HCT116 (cell line): Measurements from ENCODE around the gene LHFPL6. TPM values are rescaled to one million over a fixed set of nuclear protein-coding genes. Genes with fewer than 3 reads are reported as not detected.

Experiments
- ATAC-seq: fragments of 200-7000 bp; cut with Tn5 transposase; 2 replicates; pipeline ENCODE4 v1.9.1; 2020; ENCODE audit warnings: mild to moderate bottlenecking, moderate library complexity
- BruUV-seq: library from RNA; stranded (reverse); fragments of 400-500 nt; replicated peaks from 2 replicates; lab custom pipeline; 2021; lab: Mats Ljungman, UMichigan
- CTCF ChIA-PET: fragments of 300-600 bp; sonication (Branson Sonifier 250); formaldehyde crosslinking; loops from one replicate; lab custom pipeline; 2021; ENCODE audit warnings: antibody characterized with exemption; lab: Charles Lee
- POLR2A ChIA-PET: fragments of 300-600, 350-600 bp; sonication (Branson Sonifier 250); formaldehyde crosslinking; loops from one replicate; lab custom pipeline; 2021; ENCODE audit warnings: antibody characterized with exemption; lab: Charles Lee
- RAD21 ChIA-PET, 2 experiments: fragments of 300-600 bp; sonication (Branson Sonifier 250); formaldehyde crosslinking; loops; one replicate each; lab custom pipeline; 2023; ENCODE audit warnings: low total read pairs in 2 of 2; ENCODE audit not compliant: uncharacterized antibody in 2 of 2, unreplicated experiment in 2 of 2, low non-redundant PET in 1 of 2; lab: Charles Lee
- DNase-seq: peaks from one replicate; pipeline ENCODE4 v3.0.0-alpha.2; 2010; ENCODE audit warnings: low read depth, low spot score
- H2AFZ ChIP-seq: fragments of 200-600 bp; shearing (Covaris generic), sonication (generic); 2 replicates; pipeline ENCODE4 v1.6.1; 2017; ENCODE audit warnings: low read depth, mixed run types, mixed read lengths, antibody characterized with exemption, low read length; ENCODE audit not compliant: poor library complexity, severe bottlenecking
- H3K27ac ChIP-seq: 2 replicates; pipeline ENCODE4 v1.5.1; 2012; ENCODE audit warnings: low read depth, low read length
- H3K27me3 ChIP-seq: fragments of 200-600 bp; sonication (generic); 2 replicates; pipeline ENCODE4 v1.6.1; 2016; ENCODE audit warnings: mixed run types, low read length, mixed read lengths; ENCODE audit not compliant: insufficient read depth
- H3K36me3 ChIP-seq, 2 experiments: fragments of 200-500 bp in 1 of 2; fragments of 200-600 bp in 1 of 2; sonication (Bioruptor generic) in 1 of 2; sonication (generic) in 1 of 2; 2 replicates each; pipeline versions ENCODE4 v1.5.1 to v1.6.1; 2014 to 2016; ENCODE audit warnings: low read length in 2 of 2, inconsistent platforms in 1 of 2, mixed read lengths in 1 of 2, mixed run types in 1 of 2; ENCODE audit not compliant: insufficient read depth in 2 of 2, control insufficient read depth in 1 of 2
- H3K4me1 ChIP-seq, 2 experiments: fragments of 200-600 bp in 1 of 2; sonication (generic) in 1 of 2; 2 replicates each; pipeline versions ENCODE4 v1.5.1 to v1.6.1; 2012 to 2017; ENCODE audit warnings: low read length in 2 of 2, inconsistent platforms in 1 of 2, mild to moderate bottlenecking in 1 of 2, mixed read lengths in 1 of 2, mixed run types in 1 of 2, moderate library complexity in 1 of 2; ENCODE audit not compliant: insufficient read depth in 2 of 2, control insufficient read depth in 1 of 2
- H3K4me2 ChIP-seq: fragments of 200-600 bp; sonication (generic); 2 replicates; pipeline ENCODE4 v1.6.1; 2017; ENCODE audit warnings: mixed run types, low read length, mixed read lengths
- H3K4me3 ChIP-seq, 2 experiments: fragments of 200-600 bp in 1 of 2; sonication (generic) in 1 of 2; replicated peaks in 1 of 2; 2 replicates each; pipeline ENCODE4 v1.5.1; 2011 to 2016; ENCODE audit warnings: low read length in 2 of 2, control low read depth in 1 of 2, low read depth in 1 of 2, mild to moderate bottlenecking in 1 of 2, mixed read lengths in 1 of 2, mixed run types in 1 of 2
- H3K79me2 ChIP-seq: fragments of 200-600 bp; sonication (generic); 2 replicates; pipeline ENCODE4 v1.6.1; 2017; ENCODE audit warnings: mild to moderate bottlenecking, mixed run types, low read length, moderate library complexity, mixed read lengths; ENCODE audit not compliant: insufficient read depth
- H3K9ac ChIP-seq: fragments of 200-600 bp; sonication (generic); 2 replicates; pipeline ENCODE4 v1.6.1; 2016; ENCODE audit warnings: low read length, mixed read lengths
- H3K9me2 ChIP-seq: fragments of 200-600 bp; sonication (generic), shearing (Covaris generic); 2 replicates; pipeline ENCODE4 v1.6.1; 2017; ENCODE audit warnings: mixed run types, mild to moderate bottlenecking, moderate library complexity; ENCODE audit not compliant: insufficient read depth
- H3K9me3 ChIP-seq, 2 experiments: fragments of 200-500 bp in 1 of 2; fragments of 200-600 bp in 1 of 2; sonication (Bioruptor generic) in 1 of 2; sonication (generic) in 1 of 2; 2 replicates each; pipeline ENCODE4 v1.6.1; 2014 to 2017; ENCODE audit warnings: low read length in 2 of 2, mixed read lengths in 2 of 2, inconsistent platforms in 1 of 2, low read depth in 1 of 2, mild to moderate bottlenecking in 1 of 2, mixed run types in 1 of 2, moderate library complexity in 1 of 2; ENCODE audit not compliant: control insufficient read depth in 1 of 2, insufficient read depth in 1 of 2
- H4K20me1 ChIP-seq: fragments of 200-600 bp; sonication (generic), shearing (Covaris generic); 2 replicates; pipeline ENCODE4 v1.6.1; 2017; ENCODE audit warnings: mixed run types, mild to moderate bottlenecking, moderate library complexity; ENCODE audit not compliant: insufficient read depth
- EGR1 ChIP-seq: IDR thresholded peaks from 2 replicates; pipeline ENCODE4 v1.6.1; 2012; ENCODE audit warnings: low read depth
- EZH2phosphoT487 ChIP-seq: fragments of 200-600 bp; IDR thresholded peaks from 2 replicates; pipeline ENCODE4 v1.6.1; 2018; ENCODE audit warnings: antibody characterized with exemption, borderline replicate concordance
- FOSL1 ChIP-seq: IDR thresholded peaks from 2 replicates; pipeline ENCODE4 v1.6.1; 2012; ENCODE audit warnings: low read depth
- POLR2A ChIP-seq: IDR thresholded peaks from 2 replicates; pipeline ENCODE4 v1.7.0; 2011; ENCODE audit warnings: borderline replicate concordance; ENCODE audit not compliant: insufficient read depth, insufficient read length; ENCODE audit errors: extremely low read depth
- POLR2AphosphoS5 ChIP-seq: IDR thresholded peaks from 2 replicates; pipeline ENCODE4 v1.6.1; 2011; ENCODE audit warnings: mild to moderate bottlenecking, low read depth, low read length, moderate library complexity
- RAD21 ChIP-seq: IDR thresholded peaks from 2 replicates; pipeline ENCODE4 v1.6.1; 2012; ENCODE audit warnings: low read depth, mild to moderate bottlenecking
- SP1 ChIP-seq: IDR thresholded peaks from 2 replicates; pipeline ENCODE4 v1.6.1; 2012; ENCODE audit warnings: low read depth
- SRF ChIP-seq: IDR thresholded peaks from 2 replicates; pipeline ENCODE4 v1.6.1; 2012; ENCODE audit warnings: low read depth
- TCF7L2 ChIP-seq: IDR thresholded peaks from 2 replicates; pipeline ENCODE4 v1.7.0; 2011; ENCODE audit warnings: borderline replicate concordance, inconsistent platforms; ENCODE audit not compliant: insufficient read depth, insufficient read length; ENCODE audit errors: extremely low read depth
- YY1 ChIP-seq: IDR thresholded peaks from 2 replicates; pipeline ENCODE4 v1.6.1; 2011; ENCODE audit warnings: low read length, low read depth, moderate library complexity, mild to moderate bottlenecking; ENCODE audit not compliant: insufficient replicate concordance; ENCODE audit errors: extremely low read depth
- ZFX ChIP-seq: fragments of 450-650 bp; IDR thresholded peaks from 2 replicates; pipeline ENCODE4 v1.6.1; 2017
- ZNF274 ChIP-seq: fragments of 200-500 bp; sonication (Bioruptor generic); IDR thresholded peaks from 2 replicates; pipeline ENCODE4 v1.6.1; 2014; ENCODE audit warnings: mild to moderate bottlenecking, low read depth, low read length, inconsistent platforms
- intact Hi-C: fragments of 100-400 bp; cut with micrococcal nuclease; formaldehyde crosslinking; loops from 2 replicates; pipeline ENCODE4 v1.10.0; 2022
- total RNA-seq: library from RNA; stranded (reverse); gene quantifications from one replicate; pipeline ENCODE4 v1.2.1, GENCODE V29; 2021; ENCODE audit not compliant: unreplicated experiment
- TF ChIP-seq, protein P1 (sequence below), 3 experiments: fragments of 200-600 bp in 1 of 3; sonication (generic) in 1 of 3; IDR thresholded peaks in 2 of 3; conservative IDR thresholded peaks in 1 of 3; 2 replicates each; pipeline ENCODE4 v1.5.1; 2012 to 2017; ENCODE audit warnings: low read depth in 2 of 3, low read length in 2 of 3, antibody characterized with exemption in 1 of 3, borderline replicate concordance in 1 of 3, control low read depth in 1 of 3, mild to moderate bottlenecking in 1 of 3, mixed read lengths in 1 of 3, mixed run types in 1 of 3, moderate library complexity in 1 of 3; ENCODE audit not compliant: insufficient read depth in 1 of 3
- TF ChIP-seq, protein P2 (sequence below): IDR thresholded peaks from 2 replicates; pipeline ENCODE4 v1.6.1; 2012
- TF ChIP-seq, protein P3 (sequence below): IDR thresholded peaks from 2 replicates; pipeline ENCODE4 v1.6.1; 2011; ENCODE audit warnings: mild to moderate bottlenecking, low read length, moderate library complexity; ENCODE audit not compliant: insufficient replicate concordance; ENCODE audit errors: extremely low read depth
- TF ChIP-seq, protein P4 (sequence below): IDR thresholded peaks from 2 replicates; pipeline ENCODE4 v1.6.1; 2012

The LHFPL6 gene
- total RNA-seq, 1 experiment from 2014 or later: 0.22 TPM

DNA sequence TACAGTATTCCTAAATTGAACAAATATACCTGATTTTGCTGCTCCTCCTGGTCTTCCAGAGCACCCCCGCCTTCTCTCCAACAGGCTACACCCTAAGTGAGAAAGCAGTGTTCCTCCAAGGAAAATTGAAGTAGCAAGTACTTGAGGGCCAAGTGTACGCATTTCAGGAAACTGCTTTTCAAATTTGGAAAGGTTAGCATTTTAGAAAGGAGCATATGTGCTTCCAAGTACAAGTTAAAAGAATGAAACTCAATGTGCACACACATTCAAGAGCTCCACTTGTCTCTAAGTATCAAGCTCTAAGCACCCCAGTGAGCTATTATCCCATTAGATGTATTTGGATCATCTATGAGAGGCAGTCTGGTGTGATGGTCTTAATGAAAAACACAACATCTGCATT lies 25.8 kb downstream of the LHFPL6 start (continued):
- TF ChIP-seq, protein P1, sequence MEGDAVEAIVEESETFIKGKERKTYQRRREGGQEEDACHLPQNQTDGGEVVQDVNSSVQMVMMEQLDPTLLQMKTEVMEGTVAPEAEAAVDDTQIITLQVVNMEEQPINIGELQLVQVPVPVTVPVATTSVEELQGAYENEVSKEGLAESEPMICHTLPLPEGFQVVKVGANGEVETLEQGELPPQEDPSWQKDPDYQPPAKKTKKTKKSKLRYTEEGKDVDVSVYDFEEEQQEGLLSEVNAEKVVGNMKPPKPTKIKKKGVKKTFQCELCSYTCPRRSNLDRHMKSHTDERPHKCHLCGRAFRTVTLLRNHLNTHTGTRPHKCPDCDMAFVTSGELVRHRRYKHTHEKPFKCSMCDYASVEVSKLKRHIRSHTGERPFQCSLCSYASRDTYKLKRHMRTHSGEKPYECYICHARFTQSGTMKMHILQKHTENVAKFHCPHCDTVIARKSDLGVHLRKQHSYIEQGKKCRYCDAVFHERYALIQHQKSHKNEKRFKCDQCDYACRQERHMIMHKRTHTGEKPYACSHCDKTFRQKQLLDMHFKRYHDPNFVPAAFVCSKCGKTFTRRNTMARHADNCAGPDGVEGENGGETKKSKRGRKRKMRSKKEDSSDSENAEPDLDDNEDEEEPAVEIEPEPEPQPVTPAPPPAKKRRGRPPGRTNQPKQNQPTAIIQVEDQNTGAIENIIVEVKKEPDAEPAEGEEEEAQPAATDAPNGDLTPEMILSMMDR (IDR thresholded peaks at IDR 0.05 in 2 of 3, conservative IDR thresholded peaks at IDR 0.05 in 1 of 3; ENCODE audit: borderline replicate concordance in 1 of 3, insufficient read depth in 1 of 3, low read depth in 2 of 3, low read length in 2 of 3): no peak
- TF ChIP-seq SP1 (no peak), POLR2AphosphoS5 (no peak), RAD21 (no peak), TCF7L2 (no peak)

DNA sequence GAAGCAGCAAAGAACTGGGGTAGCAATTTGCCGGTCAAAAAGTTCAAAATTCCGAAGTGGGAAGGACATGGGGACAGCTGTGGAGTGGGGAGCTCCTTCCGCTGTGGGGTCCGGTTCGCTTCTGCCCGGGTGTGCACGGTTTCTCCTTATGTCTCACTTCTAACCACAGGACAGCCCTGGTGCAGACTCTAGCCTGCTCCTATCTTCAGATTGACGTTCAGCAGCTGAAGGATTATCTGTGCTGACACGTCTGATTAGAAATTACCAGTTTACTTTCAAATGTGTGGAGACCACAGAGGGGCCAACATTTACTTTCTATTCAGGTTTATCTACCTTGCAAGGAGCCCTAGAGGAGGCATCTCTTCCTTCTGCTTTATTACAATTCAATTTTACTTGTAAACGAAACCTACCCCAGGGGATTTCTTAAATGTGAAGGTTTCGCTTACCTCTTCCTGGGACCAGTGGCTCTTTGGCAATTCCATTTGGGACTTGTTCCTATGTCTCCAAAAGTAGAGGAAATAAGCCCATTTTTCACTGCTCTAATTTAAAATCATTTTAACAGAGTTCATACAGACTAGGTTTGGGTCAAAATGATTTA lies 27.3 kb downstream of the LHFPL6 start:
- Histone ChIP-seq H3K9me2 (no peaks in the 10 kb centered on the region), H4K20me1 (no peaks in the 10 kb centered on the region), H3K4me1 (no peaks in the 10 kb centered on the region), H3K4me2 (no peak overlapping the region), H3K36me3 (no peaks in the 10 kb centered on the region), H2AFZ (no peak overlapping the region), H3K27me3 (no peaks in the 10 kb centered on the region), H3K27ac (no peak overlapping the region), H3K79me2 (no peaks in the 10 kb centered on the region), H3K9me3 (no peaks in the 10 kb centered on the region), H3K4me3 (no peak overlapping the region), H3K9ac (no peak overlapping the region)
- intact Hi-C loops: no loop called here
- no TSS peak for BruUV-seq
- DNase-seq (no peak), ATAC-seq (no peak)
- ChIA-PET CTCF (interaction anchor here (0.6 kb wide), 1 partner anchor 37 kb away, joined by 3 read pairs; no protein-coding TSS in a partner anchor), RAD21 (no interaction called here), POLR2A (no interaction called here)
- no peak for TF ChIP-seq ZFX
- TF ChIP-seq, protein P2, sequence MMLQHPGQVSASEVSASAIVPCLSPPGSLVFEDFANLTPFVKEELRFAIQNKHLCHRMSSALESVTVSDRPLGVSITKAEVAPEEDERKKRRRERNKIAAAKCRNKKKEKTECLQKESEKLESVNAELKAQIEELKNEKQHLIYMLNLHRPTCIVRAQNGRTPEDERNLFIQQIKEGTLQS: no peak
- TF ChIP-seq SP1: no peak
- TF ChIP-seq, protein P3, sequence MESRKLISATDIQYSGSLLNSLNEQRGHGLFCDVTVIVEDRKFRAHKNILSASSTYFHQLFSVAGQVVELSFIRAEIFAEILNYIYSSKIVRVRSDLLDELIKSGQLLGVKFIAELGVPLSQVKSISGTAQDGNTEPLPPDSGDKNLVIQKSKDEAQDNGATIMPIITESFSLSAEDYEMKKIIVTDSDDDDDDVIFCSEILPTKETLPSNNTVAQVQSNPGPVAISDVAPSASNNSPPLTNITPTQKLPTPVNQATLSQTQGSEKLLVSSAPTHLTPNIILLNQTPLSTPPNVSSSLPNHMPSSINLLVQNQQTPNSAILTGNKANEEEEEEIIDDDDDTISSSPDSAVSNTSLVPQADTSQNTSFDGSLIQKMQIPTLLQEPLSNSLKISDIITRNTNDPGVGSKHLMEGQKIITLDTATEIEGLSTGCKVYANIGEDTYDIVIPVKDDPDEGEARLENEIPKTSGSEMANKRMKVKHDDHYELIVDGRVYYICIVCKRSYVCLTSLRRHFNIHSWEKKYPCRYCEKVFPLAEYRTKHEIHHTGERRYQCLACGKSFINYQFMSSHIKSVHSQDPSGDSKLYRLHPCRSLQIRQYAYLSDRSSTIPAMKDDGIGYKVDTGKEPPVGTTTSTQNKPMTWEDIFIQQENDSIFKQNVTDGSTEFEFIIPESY: no peak
- no peak for TF ChIP-seq POLR2A
- no peak for TF ChIP-seq EZH2phosphoT487
- TF ChIP-seq FOSL1: no peak
- TF ChIP-seq, protein P4, sequence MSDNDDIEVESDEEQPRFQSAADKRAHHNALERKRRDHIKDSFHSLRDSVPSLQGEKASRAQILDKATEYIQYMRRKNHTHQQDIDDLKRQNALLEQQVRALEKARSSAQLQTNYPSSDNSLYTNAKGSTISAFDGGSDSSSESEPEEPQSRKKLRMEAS: no peak
- TF ChIP-seq YY1: no peak
- TF ChIP-seq EGR1: no peak
- no peak for TF ChIP-seq POLR2AphosphoS5
- TF ChIP-seq ZNF274: no peak
- TF ChIP-seq RAD21: no peak
- no peak for TF ChIP-seq SRF
- no peak for TF ChIP-seq TCF7L2
